Measurements from ENCODE around the gene FRMD4A.

The FRMD4A gene

DNA sequence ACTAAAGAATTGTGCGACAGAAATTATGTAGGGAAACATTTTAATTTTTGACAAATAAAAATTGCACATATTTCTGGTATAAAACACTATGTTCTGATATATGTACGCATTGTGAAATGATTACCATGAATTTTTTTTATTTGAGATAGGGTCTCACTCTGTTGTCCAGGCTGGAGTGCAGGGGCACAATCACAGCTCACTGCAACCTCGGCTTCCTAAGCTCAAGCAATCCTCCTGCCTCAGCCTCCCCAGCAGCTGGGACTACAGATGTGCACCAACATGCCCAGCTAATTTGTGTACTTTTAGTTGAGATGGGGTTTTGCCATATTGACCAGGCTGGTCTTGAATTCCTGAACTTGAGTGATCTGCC, 149.2 kb downstream of the FRMD4A start:
- no peak for DNase-seq

DNA sequence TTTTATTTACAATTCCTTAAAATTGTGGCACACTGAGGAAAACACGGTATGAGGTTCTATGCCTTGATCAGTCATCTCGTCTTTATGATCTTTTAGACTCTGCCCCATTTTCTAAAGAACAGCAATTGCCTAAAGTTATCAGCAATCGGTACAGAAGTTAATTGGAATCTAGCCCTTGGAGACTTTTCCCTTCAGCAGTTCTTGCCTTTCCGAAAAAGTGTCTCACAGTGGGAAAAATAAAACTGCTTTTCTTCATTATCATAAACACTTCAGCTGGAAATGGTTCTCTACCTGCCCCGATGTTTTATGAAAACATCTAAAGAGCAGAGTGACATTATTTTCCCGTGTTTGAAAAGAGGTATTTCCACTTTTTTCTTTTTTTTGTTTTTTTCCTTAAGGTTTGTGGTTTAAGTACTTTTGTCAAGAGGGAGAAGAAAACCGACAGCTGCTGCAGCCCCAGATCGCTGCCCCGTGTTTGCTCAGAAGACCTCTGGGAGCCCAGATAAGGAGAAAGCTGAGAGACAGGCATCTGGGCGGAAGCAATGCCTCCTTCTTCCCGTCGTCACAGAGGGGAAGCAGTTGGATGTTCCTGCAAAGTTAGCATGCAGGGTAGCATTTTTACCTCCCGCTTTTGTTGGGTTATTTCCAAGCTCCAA, 149.7 kb downstream of the FRMD4A start:
- DNase-seq, result no peak

DNA sequence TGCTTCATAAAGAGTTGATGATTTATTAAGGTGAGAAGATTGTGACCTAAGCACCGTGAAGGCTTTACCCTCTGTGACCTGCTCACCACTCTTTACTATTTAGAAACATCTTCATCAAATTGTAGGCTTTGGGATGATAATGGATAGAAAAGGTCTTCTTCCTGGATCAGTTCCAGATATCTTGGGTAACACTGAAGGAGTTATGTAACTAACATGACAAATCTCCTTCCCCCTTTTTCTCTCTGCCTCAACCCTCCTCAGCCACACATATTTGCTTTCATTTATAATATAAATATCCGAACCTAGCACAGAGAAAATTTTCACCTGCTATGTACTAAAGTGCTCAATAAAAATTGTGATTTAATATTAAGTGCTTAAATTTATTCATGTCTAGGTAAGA, 151.5 kb downstream of the FRMD4A start:
- DNase-seq, result no peak

DNA sequence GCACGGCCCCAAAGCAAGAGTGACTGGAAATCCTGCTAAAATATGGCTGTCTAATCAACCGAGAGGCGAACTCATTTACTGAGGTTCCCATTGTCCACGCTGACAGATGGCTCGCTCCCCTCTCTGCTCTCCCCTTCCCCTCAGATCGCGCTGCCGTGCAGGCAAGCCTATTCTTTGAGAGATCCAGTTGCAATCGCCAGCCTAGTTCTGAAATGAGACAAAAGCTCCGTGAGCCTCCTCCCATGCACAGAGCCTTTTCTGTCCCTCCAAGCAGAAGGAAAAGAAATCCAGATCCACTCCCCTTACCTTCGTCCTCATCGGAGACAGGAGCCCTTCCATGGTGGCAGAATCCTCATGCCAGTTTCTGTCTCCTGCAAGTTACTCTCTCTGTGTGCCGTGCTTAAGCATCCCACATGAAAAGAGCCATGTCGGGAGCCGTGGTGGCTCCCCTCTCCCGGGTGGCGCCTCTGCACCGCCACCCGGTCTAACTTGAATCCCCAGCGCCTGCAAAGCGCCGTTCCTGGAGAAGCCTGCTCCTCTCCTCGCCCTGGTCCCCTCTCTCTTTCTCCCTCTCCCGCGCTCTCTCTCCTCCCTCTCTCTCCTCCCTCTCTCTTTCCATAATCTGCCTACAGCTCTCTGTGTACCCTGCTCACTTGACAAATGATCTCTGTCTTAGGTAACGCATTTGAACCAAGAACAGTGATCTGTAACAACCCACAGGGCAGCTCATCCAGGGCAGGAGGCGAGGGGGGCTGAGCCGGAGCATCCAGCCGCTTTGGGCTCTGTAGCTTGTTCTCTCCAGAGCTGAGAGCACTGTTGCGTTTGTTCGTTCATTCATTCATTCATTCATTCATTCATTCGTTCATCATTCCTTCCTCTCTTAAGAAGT, 156.8 kb downstream of the FRMD4A start:
- DNase-seq, result peak; percentile 9

DNA sequence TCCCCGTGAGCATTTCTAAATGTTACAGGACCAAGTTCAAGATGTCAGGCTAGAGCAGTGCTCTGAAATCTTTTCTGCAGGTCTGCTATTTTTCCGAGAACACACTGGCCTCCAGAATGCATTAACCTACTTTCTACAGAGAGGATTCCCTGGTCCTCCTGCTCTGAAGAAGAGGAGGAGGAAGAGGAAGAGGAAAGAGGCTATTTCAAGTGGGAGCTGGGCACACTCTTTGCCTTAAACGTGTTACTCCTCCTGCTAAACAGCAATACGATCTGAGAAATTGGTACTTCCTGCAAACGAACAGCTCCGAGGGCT, 157.4 kb downstream of the FRMD4A start:
- DNase-seq, result no peak

DNA sequence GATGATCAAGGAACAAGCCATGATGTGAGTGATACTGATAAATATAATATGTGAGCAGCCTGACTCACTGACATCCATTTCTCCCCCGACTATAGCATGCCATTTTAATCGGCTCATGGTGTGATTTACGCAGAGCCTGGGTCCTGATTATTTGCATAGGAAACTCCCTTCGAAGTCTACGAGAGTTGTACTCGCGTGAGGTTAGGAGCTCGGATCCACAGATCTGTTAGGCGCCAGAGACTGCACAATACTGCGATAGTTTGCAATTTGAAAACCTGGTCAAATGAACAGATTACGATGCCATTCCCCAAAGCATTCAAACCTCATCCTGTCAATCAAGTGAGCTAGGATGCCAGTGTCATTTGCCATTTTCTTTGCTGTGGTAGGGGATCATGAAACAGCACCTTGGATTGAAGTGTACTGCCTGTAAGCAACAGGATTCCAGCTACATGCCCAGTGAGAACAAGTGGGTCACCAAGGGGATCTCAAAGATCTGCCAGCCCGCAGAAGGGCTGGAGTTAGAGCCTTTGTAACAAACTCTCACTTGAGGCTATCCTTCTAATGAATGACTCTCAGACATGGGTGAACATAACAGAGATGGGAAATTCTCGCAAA, 158.3 kb downstream of the FRMD4A start:
- DNase-seq, result no peak

DNA sequence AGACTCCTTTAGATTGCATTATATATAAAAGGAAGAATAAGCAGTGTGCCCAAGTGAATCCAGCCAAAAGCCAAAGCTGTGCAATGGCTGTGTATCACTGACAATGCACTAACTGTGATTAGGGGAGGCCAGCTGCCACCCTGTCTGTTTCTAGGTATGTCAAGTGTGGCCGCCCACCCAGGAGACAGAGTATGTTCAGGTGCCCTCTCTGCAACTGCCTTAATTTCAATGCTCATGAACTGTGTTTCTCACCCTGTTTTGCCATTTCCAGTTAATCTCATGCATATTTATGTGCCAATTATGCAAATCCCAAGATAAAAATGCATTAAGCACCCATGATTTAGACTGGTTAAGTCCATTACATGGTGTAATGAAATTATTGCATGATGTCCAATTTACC, 159.4 kb downstream of the FRMD4A start:
- no peak for DNase-seq

DNA sequence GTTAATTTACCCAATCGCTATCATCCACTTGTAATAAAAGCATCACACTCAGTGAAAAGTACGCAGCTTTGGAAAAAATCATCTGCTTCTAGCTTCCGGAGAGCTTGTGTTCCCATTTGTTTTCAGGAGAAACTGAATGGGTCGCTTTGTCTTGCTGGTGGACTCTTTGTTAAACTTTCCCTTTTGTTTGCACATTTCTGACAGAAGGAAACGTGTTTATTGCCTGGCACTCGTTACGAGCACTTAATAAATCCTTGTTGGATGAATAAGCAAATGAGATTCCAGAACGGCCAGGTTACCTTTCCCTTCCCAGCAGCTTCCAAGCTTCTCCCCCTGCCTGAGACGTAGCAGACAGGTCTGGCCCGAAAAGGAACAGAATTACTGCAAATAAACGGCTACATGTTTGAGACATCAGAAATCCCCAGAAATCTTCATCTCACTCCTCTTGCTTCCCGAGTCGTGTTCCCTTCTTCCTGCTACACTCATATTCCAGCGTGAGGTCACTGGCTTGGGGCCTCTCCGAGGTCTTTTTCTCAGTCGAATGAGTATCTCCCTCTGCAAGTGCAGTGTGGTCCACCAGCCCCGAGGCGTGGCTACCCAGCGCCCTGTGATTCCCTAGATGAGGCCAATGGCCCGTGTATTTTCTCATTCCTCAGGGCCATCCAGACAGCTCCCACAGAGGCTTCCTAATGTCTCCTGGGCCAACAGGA, 167.2 kb downstream of the FRMD4A start:
- no peak for DNase-seq

DNA sequence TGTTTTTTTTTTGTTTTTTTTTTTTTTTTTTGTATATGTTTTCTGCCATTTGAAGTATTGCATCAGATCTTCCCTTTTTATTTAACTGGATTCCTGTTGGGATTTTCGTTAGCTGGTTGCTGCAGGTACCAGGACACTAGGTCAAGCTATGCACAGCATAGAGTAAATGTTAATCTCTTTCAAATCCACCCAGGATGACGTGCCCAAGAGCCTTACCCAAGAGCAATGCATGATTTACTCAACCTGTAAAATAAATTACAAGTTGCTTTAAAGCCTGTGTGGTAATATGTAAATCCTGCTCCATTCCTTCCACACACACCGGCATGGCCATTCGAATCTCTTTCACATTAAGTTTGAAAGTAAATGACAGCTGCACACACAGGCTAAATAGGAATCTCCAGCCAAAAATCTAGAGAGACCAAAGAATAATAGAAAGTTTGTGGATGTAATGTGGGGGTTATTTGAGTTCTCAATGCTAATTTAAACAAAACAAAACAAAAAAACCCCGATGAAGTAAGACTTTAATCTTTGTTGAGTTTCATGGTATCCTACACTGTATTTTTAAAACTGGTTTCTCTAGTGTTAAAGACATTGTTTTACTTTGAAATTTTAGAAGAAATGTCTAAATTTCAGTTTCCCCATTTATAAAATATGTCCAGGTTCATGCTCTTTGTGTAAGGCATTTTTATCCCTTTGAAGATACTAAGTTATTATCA, 167.9 kb downstream of the FRMD4A start:
- DNase-seq, result no peak

DNA sequence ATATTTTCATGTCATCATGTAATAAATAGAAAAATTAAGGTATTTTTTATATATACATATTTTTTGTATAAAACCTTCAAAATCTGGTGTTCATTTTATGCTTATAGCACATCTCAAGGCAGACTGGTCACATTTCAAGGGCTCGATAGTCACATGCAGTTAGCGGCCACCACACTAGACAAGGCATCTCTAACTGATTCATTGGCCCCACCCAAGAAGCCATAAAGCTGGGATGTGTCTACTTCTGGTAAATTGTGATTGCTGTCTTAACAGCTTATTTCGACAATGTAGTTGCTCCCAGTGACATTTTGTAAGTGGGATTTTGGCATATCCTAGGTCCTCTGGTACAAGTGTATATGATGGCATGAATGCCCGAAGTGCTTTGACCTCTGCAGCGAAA, 168.7 kb downstream of the FRMD4A start:
- DNase-seq, result no peak

DNA sequence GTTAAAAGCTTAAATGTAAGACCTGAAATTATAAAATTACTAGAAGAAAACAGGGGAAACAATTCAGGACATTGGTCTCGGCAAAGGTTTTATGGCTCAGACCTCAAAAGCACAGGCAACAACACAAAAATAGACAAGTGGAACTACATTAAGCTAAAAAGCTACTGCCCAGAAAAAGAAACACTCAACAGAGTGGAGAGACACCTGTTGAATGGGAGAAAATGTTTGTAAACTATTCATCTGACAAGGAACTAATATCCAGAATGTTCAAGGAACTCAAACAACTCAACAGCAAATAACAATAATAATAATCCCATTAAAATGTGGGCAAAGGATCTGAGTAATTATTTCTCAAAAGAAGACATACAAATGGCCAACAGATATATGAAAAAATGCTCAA, 170.4 kb downstream of the FRMD4A start:
- no peak for DNase-seq

DNA sequence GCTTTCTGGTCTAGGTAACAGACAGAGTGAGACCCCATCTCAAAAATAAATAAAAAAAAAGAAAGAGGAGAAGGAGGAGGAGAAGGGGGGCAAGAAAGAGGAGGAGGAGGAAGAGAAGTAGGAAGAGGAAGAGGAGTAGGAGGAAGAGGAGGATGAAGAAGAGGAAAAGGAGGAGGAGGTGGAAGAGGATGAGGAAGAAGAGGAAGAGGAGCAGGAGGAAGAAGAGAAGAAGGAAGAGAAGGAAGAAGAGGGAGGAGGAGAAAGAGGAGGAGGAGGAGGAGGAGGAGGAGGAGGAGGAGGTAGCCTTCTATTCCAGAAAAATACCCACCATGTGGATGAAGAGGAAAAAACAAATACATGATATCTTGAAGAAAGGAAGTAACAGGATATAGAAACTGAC, 172.1 kb downstream of the FRMD4A start:
- DNase-seq, result no peak

DNA sequence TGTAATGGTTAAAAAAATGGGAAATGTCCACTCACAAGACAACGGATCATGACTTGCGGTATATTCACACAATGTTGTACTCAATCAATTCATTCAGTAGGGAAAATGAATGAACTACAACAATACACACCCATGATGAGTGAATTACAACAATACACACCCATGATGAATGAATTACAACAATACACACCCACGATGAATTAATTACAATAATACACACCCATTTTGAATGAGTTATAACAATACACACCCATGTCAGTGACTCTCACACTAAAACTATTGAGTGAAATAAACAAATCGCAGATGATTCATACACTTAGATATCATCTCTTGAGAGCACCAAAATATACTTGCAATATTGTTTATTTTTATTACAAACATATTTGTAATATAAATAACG, 174.6 kb downstream of the FRMD4A start:
- no peak for DNase-seq

DNA sequence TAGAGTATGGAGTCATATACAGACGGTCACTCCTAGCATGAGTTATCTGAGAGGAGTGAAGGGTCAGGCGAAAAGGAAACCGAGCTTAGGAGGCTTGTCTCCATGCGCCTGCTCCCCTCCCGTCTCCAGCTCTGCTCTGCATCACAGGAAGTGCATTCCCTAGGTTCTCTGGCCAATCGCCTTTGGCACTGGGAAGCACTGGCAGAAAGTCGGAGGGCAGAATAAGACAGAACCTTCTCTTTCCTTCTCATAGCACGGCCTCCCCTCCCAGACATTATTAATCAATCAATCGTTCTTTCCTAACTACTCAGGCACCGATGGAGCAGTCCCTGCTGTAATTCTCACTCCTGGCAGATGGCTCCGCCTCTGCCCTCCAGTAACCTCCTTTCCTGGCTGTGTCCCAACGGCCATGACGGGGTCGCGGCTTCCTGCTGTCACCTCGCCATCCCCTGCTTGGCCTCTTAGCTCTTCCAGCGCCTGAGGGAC, 177.1 kb downstream of the FRMD4A start:
- no peak for DNase-seq

DNA sequence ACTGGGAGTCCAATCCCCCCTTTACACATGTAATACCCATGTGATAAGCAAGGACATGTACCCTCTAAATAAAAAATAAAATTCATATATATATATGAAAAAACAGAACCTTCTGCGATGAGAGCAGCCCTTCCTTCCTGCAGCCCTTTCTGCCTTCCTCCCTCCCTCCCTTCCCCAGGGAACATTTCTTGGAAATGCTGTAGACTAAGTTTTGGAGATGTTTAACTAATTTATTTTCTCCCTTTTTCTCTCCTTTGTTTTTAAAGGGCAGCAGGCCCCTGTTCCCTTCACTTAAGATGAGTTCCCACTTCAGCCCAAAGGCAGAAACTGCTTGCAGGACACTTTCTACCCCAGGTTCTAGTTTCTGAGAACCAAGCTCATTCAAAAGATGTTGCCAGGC, 179.2 kb downstream of the FRMD4A start:
- no peak for DNase-seq

DNA sequence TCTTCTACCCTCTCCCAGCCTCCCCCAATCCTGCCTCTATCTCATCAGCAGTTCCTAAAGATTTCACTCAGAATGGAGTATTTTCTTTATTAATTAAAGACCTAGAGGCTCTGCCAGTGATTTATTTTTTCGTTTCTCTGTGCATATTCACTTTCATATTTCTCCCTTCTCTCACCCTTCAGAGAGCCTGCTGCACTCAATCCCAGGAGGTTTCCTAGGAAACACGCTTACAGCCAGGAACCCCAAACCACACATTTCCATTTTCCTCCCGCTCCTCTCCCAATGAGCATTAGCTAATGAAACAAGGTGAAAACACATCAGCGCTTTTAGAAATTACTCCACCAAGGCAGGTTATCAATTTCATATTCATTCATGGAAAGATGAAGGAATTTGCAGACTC, 180.2 kb downstream of the FRMD4A start:
- no peak for DNase-seq

DNA sequence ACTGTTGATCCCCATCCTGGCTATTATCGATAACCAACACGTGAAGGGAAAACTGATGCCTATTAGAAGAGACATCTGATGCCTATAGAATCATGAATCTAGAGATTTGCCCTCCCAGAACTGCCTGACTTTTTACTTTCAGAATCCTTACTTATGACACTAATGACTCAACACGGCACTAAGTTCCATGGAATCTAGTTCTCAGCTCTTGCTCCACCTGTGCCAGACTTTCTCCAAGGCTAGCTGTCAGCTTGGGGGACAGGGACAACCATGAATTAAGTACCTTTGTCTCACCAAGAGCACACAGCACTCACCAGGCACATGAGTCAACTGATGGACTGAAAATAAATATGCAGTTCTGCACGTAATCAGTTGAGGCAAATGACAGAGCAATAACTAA, 184.2 kb downstream of the FRMD4A start:
- no peak for DNase-seq

DNA sequence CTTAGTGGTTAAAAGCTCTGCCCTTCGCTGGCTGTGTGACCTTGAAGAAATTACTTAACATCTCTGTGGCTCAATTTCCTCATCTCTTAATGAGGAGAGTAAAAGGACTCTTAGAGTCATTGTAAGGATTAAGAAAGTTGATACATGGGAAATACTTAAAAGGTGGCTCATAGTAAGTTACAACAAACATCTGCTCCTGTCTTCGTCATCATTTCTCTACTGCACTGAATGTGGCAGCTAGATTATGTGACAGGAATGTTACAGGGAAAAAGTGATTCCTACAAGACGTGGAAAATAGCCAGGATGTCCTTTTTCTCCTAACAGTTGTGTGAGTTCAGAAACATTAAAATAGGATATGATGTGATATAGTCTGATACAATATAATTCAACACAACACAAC, 184.7 kb downstream of the FRMD4A start:
- DNase-seq, result no peak

DNA sequence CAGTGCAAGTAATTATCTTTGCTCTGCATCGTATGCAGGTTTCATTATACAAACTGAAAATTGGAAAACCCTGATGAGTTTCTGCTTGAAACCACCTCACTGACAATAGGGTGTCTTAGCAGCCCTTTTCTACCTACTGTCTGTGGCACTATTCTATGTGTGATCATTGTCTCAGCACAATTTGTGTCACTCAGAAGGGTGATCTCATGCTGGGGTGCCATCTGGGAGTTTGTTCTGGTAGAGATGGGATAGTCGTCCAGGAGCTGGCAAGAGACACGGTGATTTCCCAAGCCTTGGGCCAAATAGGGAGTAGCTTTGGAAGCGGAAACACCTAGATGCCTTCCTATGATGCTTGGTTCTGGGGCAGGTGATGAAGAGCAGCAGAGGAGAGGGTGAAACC, 186.3 kb downstream of the FRMD4A start:
- DNase-seq, result no peak

DNA sequence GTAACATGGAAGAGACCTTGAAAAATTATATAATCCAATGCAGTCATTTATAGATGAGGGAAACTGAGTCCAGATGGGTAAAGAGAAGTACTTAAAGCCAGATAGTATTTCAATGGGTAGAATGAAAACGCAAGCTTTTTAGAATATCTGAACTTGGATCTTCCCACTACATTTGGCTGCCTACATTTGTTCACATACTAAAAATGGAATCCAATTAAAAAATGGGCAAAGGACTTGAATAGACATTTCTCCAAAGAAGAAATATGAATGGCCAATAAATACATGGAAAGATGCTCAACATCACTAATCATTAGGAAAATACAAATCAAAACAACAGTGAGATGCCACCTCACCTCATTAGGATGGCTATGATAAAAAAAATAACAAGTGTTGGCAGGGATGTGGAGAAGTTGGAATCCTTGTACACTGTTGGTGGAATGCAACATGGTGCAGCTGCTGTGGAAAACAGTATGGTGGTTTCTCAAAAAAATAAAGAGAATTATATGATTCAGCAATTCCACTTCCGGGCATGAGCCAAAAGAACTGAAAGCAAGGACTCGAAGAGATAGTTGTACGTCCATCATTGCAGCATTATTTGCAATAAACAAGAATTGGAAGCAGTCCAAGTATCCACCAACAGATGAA, 188.0 kb downstream of the FRMD4A start:
- no peak for DNase-seq

DNA sequence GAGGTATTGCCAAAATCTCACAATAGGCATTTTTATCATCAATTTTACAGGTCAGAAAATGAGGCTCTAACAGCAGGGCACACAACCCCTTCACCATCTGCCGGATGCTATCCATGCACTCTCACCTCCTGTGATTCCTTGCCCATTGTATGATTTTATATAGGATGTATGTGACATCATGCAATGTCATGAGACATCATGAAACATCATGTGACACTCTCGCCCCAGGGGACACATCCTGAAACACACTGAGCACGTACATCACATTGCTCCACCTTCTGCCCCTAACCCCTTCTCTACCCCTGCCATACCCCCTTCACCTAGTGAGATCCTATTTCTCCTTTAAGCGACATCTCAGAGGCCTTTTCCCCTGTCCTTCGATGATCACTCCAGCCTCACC, 189.4 kb downstream of the FRMD4A start:
- DNase-seq, result no peak

DNA sequence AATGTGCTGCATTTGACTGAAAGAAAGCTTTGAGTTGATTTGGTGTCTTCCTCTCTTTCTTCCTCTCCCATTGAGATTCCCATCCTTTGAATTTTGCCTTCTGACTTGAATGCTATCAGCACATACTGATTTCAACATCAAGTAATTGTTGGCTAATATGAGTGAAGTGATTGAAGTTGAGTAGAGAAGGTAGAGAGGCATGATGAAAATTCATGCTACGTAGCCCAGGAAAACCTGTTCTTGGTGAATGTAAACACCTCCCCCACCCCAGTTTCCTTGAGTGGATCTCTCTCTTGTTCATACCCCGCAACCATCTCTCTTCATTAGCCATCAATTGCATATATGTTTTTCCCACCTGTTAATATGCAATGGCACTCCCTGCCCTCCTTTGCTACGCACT, 193.3 kb downstream of the FRMD4A start:
- no peak for DNase-seq
